Astrocyte (in vitro differentiated cells and primary cell): ENCODE data around the gene IRF1.

Experiments
- EZH2 ChIP-seq: IDR thresholded peaks from 2 replicates; pipeline ENCODE4 v1.6.1; 2012; ENCODE audit warnings: mild to moderate bottlenecking, low read length, inconsistent platforms; ENCODE audit not compliant: insufficient read depth
- TF ChIP-seq, protein P1 (sequence below): IDR thresholded peaks from 2 replicates; pipeline ENCODE4 v1.5.1; 2011; ENCODE audit warnings: low read depth, mild to moderate bottlenecking, inconsistent platforms, low read length, moderate library complexity; ENCODE audit not compliant: insufficient read depth

GRCh38 chr5:132470010-132470392 is 20.6 kb downstream of the IRF1 start:
- TF ChIP-seq, protein P1, sequence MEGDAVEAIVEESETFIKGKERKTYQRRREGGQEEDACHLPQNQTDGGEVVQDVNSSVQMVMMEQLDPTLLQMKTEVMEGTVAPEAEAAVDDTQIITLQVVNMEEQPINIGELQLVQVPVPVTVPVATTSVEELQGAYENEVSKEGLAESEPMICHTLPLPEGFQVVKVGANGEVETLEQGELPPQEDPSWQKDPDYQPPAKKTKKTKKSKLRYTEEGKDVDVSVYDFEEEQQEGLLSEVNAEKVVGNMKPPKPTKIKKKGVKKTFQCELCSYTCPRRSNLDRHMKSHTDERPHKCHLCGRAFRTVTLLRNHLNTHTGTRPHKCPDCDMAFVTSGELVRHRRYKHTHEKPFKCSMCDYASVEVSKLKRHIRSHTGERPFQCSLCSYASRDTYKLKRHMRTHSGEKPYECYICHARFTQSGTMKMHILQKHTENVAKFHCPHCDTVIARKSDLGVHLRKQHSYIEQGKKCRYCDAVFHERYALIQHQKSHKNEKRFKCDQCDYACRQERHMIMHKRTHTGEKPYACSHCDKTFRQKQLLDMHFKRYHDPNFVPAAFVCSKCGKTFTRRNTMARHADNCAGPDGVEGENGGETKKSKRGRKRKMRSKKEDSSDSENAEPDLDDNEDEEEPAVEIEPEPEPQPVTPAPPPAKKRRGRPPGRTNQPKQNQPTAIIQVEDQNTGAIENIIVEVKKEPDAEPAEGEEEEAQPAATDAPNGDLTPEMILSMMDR = no peak
- TF ChIP-seq EZH2 = no peak
